BLaER1 treated with 17β-estradiol and CSF1 and Interleukin-3, amounts not matched to agents 10 nM and 100 nM (cell line): ENCODE results near the gene NLRP5.
A peak's percentile ranks its signal among the peaks of the same experiment; 100 is the strongest.
"Not testable (repeated sequence)": the region's sequence is repeated elsewhere in the genome, so short reads cannot be mapped to it uniquely, and the experiment has no call there.

Source experiments
- H3K27ac ChIP-seq, 11 experiments: shearing (Covaris generic); formaldehyde crosslinking; 2 replicates each; pipeline ENCODE4 v1.8.1; 2022
- H3K27me3 ChIP-seq, 11 experiments: shearing (Covaris generic); formaldehyde crosslinking; 2 replicates each; pipeline ENCODE4 v1.8.1; 2022
- H3K36me3 ChIP-seq, 11 experiments: shearing (Covaris generic); formaldehyde crosslinking; 2 replicates each; pipeline ENCODE4 v1.8.1; 2022
- H3K4me1 ChIP-seq, 10 experiments: shearing (Covaris generic); formaldehyde crosslinking; 2 replicates each; pipeline ENCODE4 v1.8.1; 2022
- H3K4me2 ChIP-seq, 11 experiments: shearing (Covaris generic); formaldehyde crosslinking; 2 replicates each; pipeline ENCODE4 v1.8.1; 2022
- H3K4me3 ChIP-seq, 10 experiments: shearing (Covaris generic); formaldehyde crosslinking; 2 replicates each; pipeline ENCODE4 v1.8.1; 2022
- H3K9ac ChIP-seq, 11 experiments: shearing (Covaris generic); formaldehyde crosslinking; 2 replicates each; pipeline ENCODE4 v1.8.1; 2022
- H3K9me3 ChIP-seq, 11 experiments: shearing (Covaris generic); formaldehyde crosslinking; replicated peaks in 1 of 11; 2 replicates each; pipeline ENCODE4 v1.8.1; 2022
- H4K20me1 ChIP-seq, 11 experiments: shearing (Covaris generic); formaldehyde crosslinking; 2 replicates each; pipeline ENCODE4 v1.8.1; 2022
- Cebpa-rat ChIP-seq, 11 experiments: shearing (Covaris generic); IDR thresholded peaks; 2 replicates each; pipeline ENCODE4 v1.8.1; 2022

Gene NLRP5

GRCh38 chr19:56099638-56100539, 113.3 kb downstream of the NLRP5 start:
- H3K36me3 ChIP-seq = peaks cover 77 to 87% (median 83%) of the 10 kb centered on the region in 11 experiments
- H3K9me3 ChIP-seq = peaks cover 0 to 16% (median 6%) of the 10 kb centered on the region in 11 experiments; a peak in 11 of 22 replicates
- no peak overlapping the region for H3K4me3 ChIP-seq
- no peak overlapping the region for H3K9ac ChIP-seq
- H3K4me2 ChIP-seq = no peak overlapping the region
- H4K20me1 ChIP-seq = peaks cover 59 to 98% (median 93%) of the 10 kb centered on the region in 11 experiments
- H3K27me3 ChIP-seq = no peaks in the 10 kb centered on the region
- H3K4me1 ChIP-seq = peaks cover 8 to 53% (median 42%) of the 10 kb centered on the region in 10 experiments; a peak in 19 of 20 replicates
- TF ChIP-seq Cebpa-rat (IDR thresholded peaks at IDR 0.05) = no peak
- no peak overlapping the region for H3K27ac ChIP-seq

GRCh38 chr19:56101095-56101494, 114.5 kb downstream of the NLRP5 start:
- Histone ChIP-seq H3K4me1 (peaks cover 18 to 65% (median 53%) of the 10 kb centered on the region in 10 experiments), H3K27me3 (no peaks in the 10 kb centered on the region), H3K9ac (no peak overlapping the region), H4K20me1 (peaks cover 71 to 98% (median 94%) of the 10 kb centered on the region in 11 experiments), H3K27ac (no peak overlapping the region), H3K36me3 (peaks cover 66 to 78% (median 71%) of the 10 kb centered on the region in 11 experiments), H3K4me3 (no peak overlapping the region), H3K4me2 (no peak overlapping the region), H3K9me3 (peaks cover 0 to 8% (median 0%) of the 10 kb centered on the region in 11 experiments; a peak in 6 of 22 replicates)
- no peak for TF ChIP-seq Cebpa-rat (IDR thresholded peaks at IDR 0.05)

GRCh38 chr19:56101746-56102535, 115.4 kb downstream of the NLRP5 start:
- TF ChIP-seq Cebpa-rat (IDR thresholded peaks at IDR 0.05) = no peak
- peak overlapping the region in 4 of 11 experiments; percentile 56 to 70 (median 60); a peak in 7 of 22 replicates for H3K9ac ChIP-seq
- peaks cover 76 to 98% (median 95%) of the 10 kb centered on the region in 11 experiments for H4K20me1 ChIP-seq
- H3K4me2 ChIP-seq = peak overlapping the region in 7 of 11 experiments; percentile 61 to 93 (median 81); a peak in 13 of 22 replicates
- H3K9me3 ChIP-seq = peaks cover 0 to 8% (median 0%) of the 10 kb centered on the region in 11 experiments; a peak in 6 of 22 replicates
- peaks cover 27 to 74% (median 62%) of the 10 kb centered on the region in 10 experiments for H3K4me1 ChIP-seq
- peak overlapping the region in 2 of 11 experiments; percentile 58 to 59; a peak in 4 of 22 replicates for H3K27ac ChIP-seq
- H3K27me3 ChIP-seq = no peaks in the 10 kb centered on the region
- H3K4me3 ChIP-seq = no peak overlapping the region
- H3K36me3 ChIP-seq = peaks cover 58 to 78% (median 69%) of the 10 kb centered on the region in 11 experiments

GRCh38 chr19:56103027-56103614, 116.5 kb downstream of the NLRP5 start:
- peaks cover 46 to 70% (median 57%) of the 10 kb centered on the region in 11 experiments for H3K36me3 ChIP-seq
- peaks cover 74 to 98% (median 94%) of the 10 kb centered on the region in 11 experiments for H4K20me1 ChIP-seq
- peaks cover 0 to 8% (median 0%) of the 10 kb centered on the region in 11 experiments; a peak in 6 of 22 replicates for H3K9me3 ChIP-seq
- H3K27me3 ChIP-seq = no peaks in the 10 kb centered on the region
- H3K4me3 ChIP-seq = peak overlapping the region in 2 of 10 experiments; percentile 25 to 26; a peak in 1 of 20 replicates
- H3K4me2 ChIP-seq = peak overlapping the region in 10 of 11 experiments; percentile 1 to 93 (median 76); a peak in 18 of 22 replicates
- TF ChIP-seq Cebpa-rat (IDR thresholded peaks at IDR 0.05) = no peak
- peak overlapping the region in 8 of 11 experiments; percentile 9 to 59 (median 42); a peak in 13 of 22 replicates for H3K27ac ChIP-seq
- peak overlapping the region in 10 of 11 experiments; percentile 24 to 70 (median 45); a peak in 13 of 22 replicates for H3K9ac ChIP-seq
- peaks cover 39 to 74% (median 67%) of the 10 kb centered on the region in 10 experiments for H3K4me1 ChIP-seq

- Histone ChIP-seq H3K27me3 (no peaks in the 10 kb centered on the region), H3K4me3 (no peak overlapping the region), H3K4me2 (peak overlapping the region in 7 of 11 experiments; percentile 28 to 100 (median 98); a peak in 15 of 22 replicates), H3K36me3 (peaks cover 34 to 57% (median 45%) of the 10 kb centered on the region in 11 experiments), H3K9me3 (no peaks in the 10 kb centered on the region; a peak in 1 of 22 replicates), H3K4me1 (peaks cover 52 to 75% (median 71%) of the 10 kb centered on the region in 10 experiments), H3K9ac (peak overlapping the region in 4 of 11 experiments; percentile 29 to 73 (median 44); a peak in 5 of 22 replicates), H4K20me1 (peaks cover 73 to 98% (median 95%) of the 10 kb centered on the region in 11 experiments), H3K27ac (peak overlapping the region in 2 of 11 experiments; percentile 25 to 76; a peak in 3 of 22 replicates)
- no peak for TF ChIP-seq Cebpa-rat (IDR thresholded peaks at IDR 0.05)
Measured at GRCh38 chr19:56104423-56104822, 117.8 kb downstream of the NLRP5 start.

- H3K27me3 ChIP-seq = no peaks in the 10 kb centered on the region
- H4K20me1 ChIP-seq = peaks cover 67 to 98% (median 95%) of the 10 kb centered on the region in 11 experiments
- H3K36me3 ChIP-seq = peaks cover 26 to 49% (median 38%) of the 10 kb centered on the region in 11 experiments
- peak overlapping the region in 2 of 10 experiments; percentile 30 to 35; a peak in 4 of 20 replicates for H3K4me3 ChIP-seq
- H3K9ac ChIP-seq = peak overlapping the region in 10 of 11 experiments; percentile 45 to 79 (median 64); a peak in 20 of 22 replicates
- H3K4me2 ChIP-seq = peak overlapping the region; percentile 82 to 100 (median 98)
- H3K4me1 ChIP-seq = peaks cover 60 to 83% (median 79%) of the 10 kb centered on the region in 10 experiments
- no peak for TF ChIP-seq Cebpa-rat (IDR thresholded peaks at IDR 0.05)
- peak overlapping the region in 9 of 11 experiments; percentile 59 to 81 (median 71); a peak in 18 of 22 replicates for H3K27ac ChIP-seq
- no peaks in the 10 kb centered on the region; a peak in 1 of 22 replicates for H3K9me3 ChIP-seq
Measured at GRCh38 chr19:56105090-56105701, 118.6 kb downstream of the NLRP5 start.

- Histone ChIP-seq H3K4me1 (peaks cover 67 to 90% (median 86%) of the 10 kb centered on the region in 10 experiments), H3K36me3 (peaks cover 20 to 45% (median 31%) of the 10 kb centered on the region in 11 experiments), H3K27ac (peak overlapping the region in 9 of 11 experiments; percentile 59 to 81 (median 71); a peak in 17 of 22 replicates), H4K20me1 (peaks cover 71 to 98% (median 96%) of the 10 kb centered on the region in 11 experiments), H3K4me3 (peak overlapping the region in 3 of 10 experiments; percentile 16 to 35 (median 30); a peak in 3 of 20 replicates), H3K4me2 (peak overlapping the region; percentile 82 to 100 (median 98)), H3K9ac (peak overlapping the region in 10 of 11 experiments; percentile 45 to 79 (median 66); a peak in 19 of 22 replicates)
- H3K27me3 ChIP-seq, H3K9me3 ChIP-seq: not testable (repeated sequence)
Measured at GRCh38 chr19:56105831-56106396, 119.3 kb downstream of the NLRP5 start.
